Cardiac fibroblast (primary cell): ENCODE measurements around the gene ATOH8.

Experiments used
- DNase-seq, 2 donors: peaks; one replicate each; pipeline versions ENCODE4 v3.0.0 to v3.0.0-alpha.2; 2010; ENCODE audit warnings: low read depth in 2 of 2
- H3K4me3 ChIP-seq, 2 donors: replicated peaks in 1 of 2; 1 replicate in 1 of 2; 2 replicates in 1 of 2; pipeline ENCODE4 v1.5.1; 2011; ENCODE audit warnings: low read depth in 2 of 2, low read length in 2 of 2, mild to moderate bottlenecking in 2 of 2, moderate library complexity in 1 of 2
- TF ChIP-seq, protein P1 (sequence below): IDR thresholded peaks from one replicate; pipeline ENCODE4 v1.5.1; 2011; ENCODE audit warnings: low read depth, mild to moderate bottlenecking, low read length, inconsistent platforms

The ATOH8 gene

DNA sequence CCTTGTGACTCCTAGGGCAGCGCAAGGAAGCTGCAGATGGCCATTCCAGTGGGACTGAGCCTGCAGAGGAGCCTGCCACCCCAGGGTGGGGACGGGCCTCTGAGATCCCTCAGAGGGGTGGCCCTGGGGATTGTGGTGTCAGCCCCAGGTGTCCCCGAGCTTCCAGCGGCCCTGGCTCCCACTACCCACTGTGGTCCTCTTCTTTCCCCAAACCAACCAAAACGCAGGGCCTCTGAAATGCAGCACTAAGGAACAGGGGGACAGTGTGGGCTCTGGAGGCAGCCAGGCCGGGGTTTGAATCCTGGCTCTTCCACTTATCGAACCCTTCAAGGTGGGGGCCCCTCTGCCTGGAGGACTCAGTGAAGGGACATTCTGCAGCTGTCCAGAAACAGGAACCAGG is 32.7 kb downstream of the ATOH8 start:
- DNase-seq = no peak
- TF ChIP-seq, protein P1, sequence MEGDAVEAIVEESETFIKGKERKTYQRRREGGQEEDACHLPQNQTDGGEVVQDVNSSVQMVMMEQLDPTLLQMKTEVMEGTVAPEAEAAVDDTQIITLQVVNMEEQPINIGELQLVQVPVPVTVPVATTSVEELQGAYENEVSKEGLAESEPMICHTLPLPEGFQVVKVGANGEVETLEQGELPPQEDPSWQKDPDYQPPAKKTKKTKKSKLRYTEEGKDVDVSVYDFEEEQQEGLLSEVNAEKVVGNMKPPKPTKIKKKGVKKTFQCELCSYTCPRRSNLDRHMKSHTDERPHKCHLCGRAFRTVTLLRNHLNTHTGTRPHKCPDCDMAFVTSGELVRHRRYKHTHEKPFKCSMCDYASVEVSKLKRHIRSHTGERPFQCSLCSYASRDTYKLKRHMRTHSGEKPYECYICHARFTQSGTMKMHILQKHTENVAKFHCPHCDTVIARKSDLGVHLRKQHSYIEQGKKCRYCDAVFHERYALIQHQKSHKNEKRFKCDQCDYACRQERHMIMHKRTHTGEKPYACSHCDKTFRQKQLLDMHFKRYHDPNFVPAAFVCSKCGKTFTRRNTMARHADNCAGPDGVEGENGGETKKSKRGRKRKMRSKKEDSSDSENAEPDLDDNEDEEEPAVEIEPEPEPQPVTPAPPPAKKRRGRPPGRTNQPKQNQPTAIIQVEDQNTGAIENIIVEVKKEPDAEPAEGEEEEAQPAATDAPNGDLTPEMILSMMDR = no peak
- H3K4me3 ChIP-seq = no peak overlapping the region

- H3K4me3 ChIP-seq = no peak overlapping the region
- TF ChIP-seq, protein P1 = no peak
Observed at GRCh38 chr2:85786865-85787264, 33.1 kb downstream of the ATOH8 start.

DNA sequence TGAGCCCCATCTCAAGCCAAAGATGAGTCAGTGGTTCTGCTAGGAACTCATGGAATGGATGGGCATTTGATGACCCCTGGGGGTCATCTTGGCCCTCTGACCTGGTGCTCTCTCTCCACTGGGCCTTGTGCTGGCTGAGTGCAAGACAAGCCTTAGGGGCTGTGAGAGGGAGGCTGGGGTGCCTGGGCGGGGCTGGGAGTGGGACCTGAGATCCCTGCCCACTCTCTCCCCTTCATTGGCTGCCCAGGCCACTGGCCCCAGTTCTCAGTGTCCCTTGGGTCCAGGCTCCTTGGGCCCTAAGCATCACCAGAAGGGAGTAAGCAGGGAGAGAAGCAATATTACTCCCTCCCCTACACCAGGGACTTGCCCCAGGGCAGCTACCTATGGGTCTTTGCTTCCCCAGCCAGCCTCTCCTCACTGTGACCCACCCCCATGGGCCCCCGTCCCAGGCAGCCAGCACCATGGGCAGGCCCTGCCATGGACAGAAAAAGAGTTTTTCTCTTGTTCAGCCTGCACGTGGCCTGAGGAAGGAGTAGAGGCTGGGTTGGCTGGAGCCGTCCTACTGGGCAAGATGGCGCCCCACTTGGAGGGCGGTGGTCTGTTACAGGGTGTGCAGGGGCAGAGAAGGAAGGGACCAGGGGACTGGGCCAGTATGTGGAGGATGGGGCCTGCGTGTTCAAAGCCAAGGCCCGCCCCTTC is 33.6 kb downstream of the ATOH8 start:
- TF ChIP-seq, protein P1 = no peak
- DNase-seq = no peak
- no peak overlapping the region for H3K4me3 ChIP-seq

More at GRCh38 chr2:85786865-85787264, 33.1 kb downstream of the ATOH8 start:
- DNase-seq = no peak

DNA sequence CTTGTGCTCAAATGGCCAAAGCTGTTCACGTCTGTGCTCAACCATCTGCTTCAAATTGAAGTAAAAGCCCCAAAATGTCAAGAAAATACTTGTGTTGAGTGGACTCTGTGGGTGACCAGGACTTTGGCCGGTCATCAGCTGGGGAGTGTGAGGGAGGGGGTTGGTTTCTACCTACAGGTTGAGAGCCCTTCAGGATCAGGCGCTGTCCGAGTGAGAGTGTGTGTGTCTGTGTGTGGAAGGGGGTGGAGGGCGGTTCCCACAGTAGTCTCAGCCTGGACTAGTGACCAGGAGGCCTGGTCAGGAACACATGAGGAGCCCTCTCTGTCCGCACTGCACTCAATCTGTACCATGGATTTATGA is 34.2 kb downstream of the ATOH8 start:
- DNase-seq = no peak
- TF ChIP-seq, protein P1 = no peak

DNA sequence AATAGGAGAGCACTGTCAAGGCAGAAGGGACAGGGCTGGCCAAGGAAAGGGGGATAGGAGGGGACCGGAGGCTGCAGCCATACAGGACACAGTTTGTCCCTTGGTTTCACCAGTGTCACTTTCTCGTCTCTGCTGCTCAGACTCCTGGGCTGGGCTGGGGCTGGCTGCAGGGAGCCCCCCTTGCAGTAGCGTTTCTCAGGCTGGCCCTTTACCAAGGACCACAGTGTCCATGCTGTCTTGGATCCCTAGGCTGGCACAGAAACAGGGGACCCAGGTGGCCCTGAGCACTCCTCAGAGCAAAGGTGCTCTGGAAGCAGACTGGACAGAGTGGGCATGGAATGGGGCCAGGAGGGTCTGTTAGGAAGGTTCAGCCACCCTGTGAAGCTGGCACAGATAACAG is 34.8 kb downstream of the ATOH8 start:
- no peak for DNase-seq
- no peak overlapping the region for H3K4me3 ChIP-seq
- TF ChIP-seq, protein P1 = no peak

More for the DNA sequence above, 34.2 kb downstream of the ATOH8 start:
- H3K4me3 ChIP-seq = no peak overlapping the region

- H3K4me3 ChIP-seq = no peak overlapping the region
- TF ChIP-seq, protein P1 = no peak
- DNase-seq = peak in 1 of 2 donors; percentile 54
Observed at GRCh38 chr2:85789271-85789670, 35.5 kb downstream of the ATOH8 start.

GRCh38 chr2:85790032-85790431 is 36.2 kb downstream of the ATOH8 start:
- H3K4me3 ChIP-seq = no peak overlapping the region
- TF ChIP-seq, protein P1 = no peak
- no peak for DNase-seq
